Liver (tissue), 9 donors: Measurements from ENCODE around the gene DEGS1. TPM values are rescaled to one million over a fixed set of nuclear protein-coding genes. Genes with fewer than 3 reads are reported as not detected.
A peak's percentile ranks its signal among the peaks of the same experiment; 100 is the strongest.

Experiments
- DNase-seq: peaks from one replicate; pipeline ENCODE4 v3.0.0-alpha.2; 2017; ENCODE audit warnings: low spot score
- H3K27ac ChIP-seq, 2 donors: one replicate each; pipeline ENCODE4 v1.7.0; 2013; ENCODE audit warnings: inconsistent platforms in 2 of 2, low read length in 2 of 2, control low read depth in 1 of 2, low read depth in 1 of 2, mild to moderate bottlenecking in 1 of 2
- H3K27me3 ChIP-seq, 4 donors: one replicate each; pipeline versions ENCODE4 v1.6.1 to v1.7.0; 2013; ENCODE audit warnings: low read length in 3 of 4, inconsistent platforms in 1 of 4, mild to moderate bottlenecking in 1 of 4, moderate library complexity in 1 of 4; ENCODE audit not compliant: control insufficient read depth in 4 of 4, insufficient read depth in 4 of 4
- H3K36me3 ChIP-seq, 4 donors: one replicate each; pipeline versions ENCODE4 v1.6.1 to v1.7.0; 2013; ENCODE audit warnings: low read length in 3 of 4, mild to moderate bottlenecking in 3 of 4, low read depth in 1 of 4, moderate library complexity in 1 of 4; ENCODE audit not compliant: control insufficient read depth in 4 of 4, insufficient read depth in 3 of 4
- H3K4me1 ChIP-seq, 4 donors: one replicate each; pipeline versions ENCODE4 v1.6.1 to v1.7.0; 2013; ENCODE audit warnings: low read length in 3 of 4, mild to moderate bottlenecking in 3 of 4, moderate library complexity in 1 of 4; ENCODE audit not compliant: control insufficient read depth in 4 of 4, insufficient read depth in 4 of 4
- H3K4me3 ChIP-seq, 3 donors: one replicate each; pipeline versions ENCODE4 v1.6.1 to v1.7.0; 2013; ENCODE audit warnings: low read length in 3 of 3, control low read depth in 1 of 3, low read depth in 1 of 3, mild to moderate bottlenecking in 1 of 3
- H3K9ac ChIP-seq, 2 donors: one replicate each; pipeline ENCODE4 v1.7.0; 2013; ENCODE audit warnings: low read length in 2 of 2, mild to moderate bottlenecking in 2 of 2, moderate library complexity in 2 of 2, control low read depth in 1 of 2, low read depth in 1 of 2
- H3K9me3 ChIP-seq, 4 donors: one replicate each; pipeline versions ENCODE4 v1.6.1 to v1.7.0; 2013; ENCODE audit warnings: low read length in 3 of 4; ENCODE audit not compliant: control insufficient read depth in 4 of 4
- ATF3 ChIP-seq: IDR thresholded peaks from 2 replicates; pipeline ENCODE4 v1.6.1; 2016; ENCODE audit warnings: antibody characterized with exemption
- CTCF ChIP-seq: fragments of 150-350 bp; IDR thresholded peaks from 2 replicates; pipeline ENCODE4 v1.5.1; 2017; ENCODE audit warnings: improper control_type of control experiment, low read depth, low read length; ENCODE audit not compliant: missing input control
- EGR1 ChIP-seq, 2 donors: IDR thresholded peaks; 2 replicates each; pipeline ENCODE4 v1.6.1; 2016 to 2018; ENCODE audit warnings: antibody characterized with exemption in 2 of 2, low read depth in 2 of 2
- FOXA1 ChIP-seq: IDR thresholded peaks from 2 replicates; pipeline ENCODE4 v1.6.1; 2016; ENCODE audit warnings: antibody characterized with exemption
- FOXA2 ChIP-seq: IDR thresholded peaks from 2 replicates; pipeline ENCODE4 v1.6.1; 2016; ENCODE audit warnings: antibody characterized with exemption
- GABPA ChIP-seq, 2 donors: IDR thresholded peaks in 1 of 2; conservative IDR thresholded peaks in 1 of 2; 2 replicates each; pipeline ENCODE4 v1.6.1; 2016; ENCODE audit warnings: antibody characterized with exemption in 2 of 2, mild to moderate bottlenecking in 1 of 2, moderate library complexity in 1 of 2
- HNF4A ChIP-seq, 2 donors: conservative IDR thresholded peaks; 2 replicates each; pipeline ENCODE4 v1.6.1; 2016; ENCODE audit warnings: antibody characterized with exemption in 2 of 2, mild to moderate bottlenecking in 2 of 2
- HNF4G ChIP-seq: IDR thresholded peaks from 2 replicates; pipeline ENCODE4 v1.6.1; 2016; ENCODE audit warnings: antibody characterized with exemption
- JUND ChIP-seq, 2 donors: IDR thresholded peaks; 2 replicates each; pipeline ENCODE4 v1.6.1; 2016; ENCODE audit warnings: antibody characterized with exemption in 2 of 2
- MAX ChIP-seq: IDR thresholded peaks from 2 replicates; pipeline ENCODE4 v1.6.1; 2016; ENCODE audit warnings: antibody characterized with exemption
- NR2F2 ChIP-seq: IDR thresholded peaks from 2 replicates; pipeline ENCODE4 v1.6.1; 2016; ENCODE audit warnings: antibody characterized with exemption
- RAD21 ChIP-seq, 2 donors: IDR thresholded peaks; 2 replicates each; pipeline ENCODE4 v1.6.1; 2016; ENCODE audit warnings: antibody characterized with exemption in 2 of 2, mild to moderate bottlenecking in 2 of 2
- REST ChIP-seq: IDR thresholded peaks from 2 replicates; pipeline ENCODE4 v1.6.1; 2016; ENCODE audit warnings: antibody characterized with exemption, mild to moderate bottlenecking
- RXRA ChIP-seq, 2 donors: IDR thresholded peaks; 2 replicates each; pipeline ENCODE4 v1.6.1; 2017 to 2018; ENCODE audit warnings: antibody characterized with exemption in 2 of 2, mild to moderate bottlenecking in 1 of 2
- SP1 ChIP-seq: IDR thresholded peaks from 2 replicates; pipeline ENCODE4 v1.6.1; 2018; ENCODE audit warnings: antibody characterized with exemption, mild to moderate bottlenecking
- TAF1 ChIP-seq: conservative IDR thresholded peaks from 2 replicates; pipeline ENCODE4 v1.6.1; 2016; ENCODE audit warnings: antibody characterized with exemption, mild to moderate bottlenecking
- YY1 ChIP-seq: IDR thresholded peaks from 2 replicates; pipeline ENCODE4 v1.6.1; 2016; ENCODE audit warnings: antibody characterized with exemption, mild to moderate bottlenecking
- ZBTB33 ChIP-seq: IDR thresholded peaks from 2 replicates; pipeline ENCODE4 v1.6.1; 2016; ENCODE audit warnings: antibody characterized with exemption
- WGBS: extraction: QIAGEN DNeasy Blood & Tissue Kit; methylation state at CpG from one replicate; pipeline ENCODE4 v1.1.7; 2013; 5-methylcytosine and 5-hydroxymethylcytosine counted together
- polyA plus RNA-seq, 2 donors: library from polyadenylated mRNA; stranded (reverse) in 1 of 2; unstranded in 1 of 2; fragments of 200-250 nt in 1 of 2; fragments of >200 nt in 1 of 2; fragmentation: Nextera tagmentation in 1 of 2; extraction: Ambion mirVana in 1 of 2; gene quantifications; one replicate each; pipeline versions ENCODE4 v1.2.1 to v1.2.3, GENCODE V29; 2013 to 2015
- total RNA-seq, 2 donors: library from RNA; depleted of rRNA; stranded (reverse); fragments of >200 nt; gene quantifications; one replicate each; pipeline ENCODE4 v1.2.3, GENCODE V29; 2014
- donor health status: healthy.
- donor health status: healthy.
- donor health status: healthy.
- donor health status: healthy.
- donor health status: healthy.

DEGS1 gene
- total and polyA plus RNA-seq, 4 donors = 21.7 to 26.7 (median 22.6) TPM

- Histone ChIP-seq H3K36me3 (peaks cover 0 to 10% (median 8%) of the 10 kb centered on the region in 4 donors), H3K27ac (no peak overlapping the region), H3K27me3 (no peaks in the 10 kb centered on the region), H3K9me3 (no peaks in the 10 kb centered on the region), H3K9ac (no peak overlapping the region), H3K4me1 (peaks cover 3 to 17% (median 11%) of the 10 kb centered on the region in 4 donors), H3K4me3 (no peak overlapping the region)
- DNase-seq = no peak
- TF ChIP-seq YY1 = peak; percentile 24
- no peak for TF ChIP-seq CTCF
- no peak for TF ChIP-seq ATF3
- TF ChIP-seq RAD21 (IDR thresholded peaks at IDR 0.05) = no peak
- no peak for TF ChIP-seq HNF4G
- TF ChIP-seq FOXA2 = peak; percentile 76
- no peak for TF ChIP-seq NR2F2
- peak; percentile 30 for TF ChIP-seq FOXA1
- peak; percentile 56 to 66 for TF ChIP-seq RXRA (IDR thresholded peaks at IDR 0.05)
- TF ChIP-seq SP1 = peak; percentile 49
- TF ChIP-seq MAX = peak; percentile 35
- TF ChIP-seq ZBTB33 = peak; percentile 18
- no peak for TF ChIP-seq REST
- TF ChIP-seq HNF4A (conservative IDR thresholded peaks at IDR 0.05) = peak; percentile 62 to 65
- TF ChIP-seq TAF1 = no peak
- TF ChIP-seq EGR1 (IDR thresholded peaks at IDR 0.05; ENCODE audit: low read depth in 2 of 2) = no peak
- TF ChIP-seq GABPA (IDR thresholded peaks at IDR 0.05 in 1 of 2, conservative IDR thresholded peaks at IDR 0.05 in 1 of 2) = no peak
- TF ChIP-seq JUND (IDR thresholded peaks at IDR 0.05) = peak; percentile 8 to 15
- 43% methylated on average over 3 of the region's 3 CpGs for WGBS
Measured at GRCh38 chr1:224138198-224138597, 44.8 kb upstream of the DEGS1 start.
